Keratinocyte (primary cell): ENCODE data around the gene HERC3.

Experiments
- EZH2 ChIP-seq: IDR thresholded peaks from one replicate; pipeline ENCODE4 v1.6.1; 2012; ENCODE audit warnings: inconsistent platforms, mild to moderate bottlenecking, low read length, moderate library complexity
- TF ChIP-seq, protein P1 (sequence below), 3 experiments: IDR thresholded peaks in 1 of 3; conservative IDR thresholded peaks in 1 of 3; optimal IDR thresholded peaks in 1 of 3; 2 replicates in 2 of 3; 3 replicates in 1 of 3; pipeline versions ENCODE3 to v1.5.1; 2011; ENCODE audit warnings: low read length in 3 of 3, mild to moderate bottlenecking in 3 of 3, moderate library complexity in 2 of 3, control low read depth in 1 of 3, inconsistent platforms in 1 of 3; ENCODE audit not compliant: insufficient read depth in 2 of 3; ENCODE audit errors: extremely low read depth in 1 of 3

DNA sequence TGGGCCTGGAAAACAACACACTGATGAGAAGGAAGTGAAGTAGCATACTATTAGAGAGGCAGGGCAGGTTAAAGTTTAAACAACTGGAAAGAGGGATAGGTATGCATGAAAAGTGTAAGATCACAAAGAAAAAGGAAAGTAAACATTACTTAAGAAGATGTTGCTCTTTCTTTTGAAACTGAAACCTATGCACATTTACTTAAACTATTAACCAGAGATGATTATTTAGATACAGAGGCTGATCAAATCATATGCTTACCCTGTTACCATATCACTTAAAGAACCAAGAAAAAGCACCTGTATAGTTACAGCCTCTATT lies 67.6 kb downstream of the HERC3 start:
- TF ChIP-seq, protein P1, sequence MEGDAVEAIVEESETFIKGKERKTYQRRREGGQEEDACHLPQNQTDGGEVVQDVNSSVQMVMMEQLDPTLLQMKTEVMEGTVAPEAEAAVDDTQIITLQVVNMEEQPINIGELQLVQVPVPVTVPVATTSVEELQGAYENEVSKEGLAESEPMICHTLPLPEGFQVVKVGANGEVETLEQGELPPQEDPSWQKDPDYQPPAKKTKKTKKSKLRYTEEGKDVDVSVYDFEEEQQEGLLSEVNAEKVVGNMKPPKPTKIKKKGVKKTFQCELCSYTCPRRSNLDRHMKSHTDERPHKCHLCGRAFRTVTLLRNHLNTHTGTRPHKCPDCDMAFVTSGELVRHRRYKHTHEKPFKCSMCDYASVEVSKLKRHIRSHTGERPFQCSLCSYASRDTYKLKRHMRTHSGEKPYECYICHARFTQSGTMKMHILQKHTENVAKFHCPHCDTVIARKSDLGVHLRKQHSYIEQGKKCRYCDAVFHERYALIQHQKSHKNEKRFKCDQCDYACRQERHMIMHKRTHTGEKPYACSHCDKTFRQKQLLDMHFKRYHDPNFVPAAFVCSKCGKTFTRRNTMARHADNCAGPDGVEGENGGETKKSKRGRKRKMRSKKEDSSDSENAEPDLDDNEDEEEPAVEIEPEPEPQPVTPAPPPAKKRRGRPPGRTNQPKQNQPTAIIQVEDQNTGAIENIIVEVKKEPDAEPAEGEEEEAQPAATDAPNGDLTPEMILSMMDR (optimal IDR thresholded peaks at IDR 0.05 in 1 of 3, IDR thresholded peaks at IDR 0.05 in 1 of 3, conservative IDR thresholded peaks at IDR 0.05 in 1 of 3; ENCODE audit: extremely low read depth in 1 of 3, insufficient read depth in 2 of 3, low read length in 3 of 3): no peak
- no peak for TF ChIP-seq EZH2
